OCI-LY1 (cell line): Measurements from ENCODE around the gene SPTY2D1.
"Not testable (repeated sequence)": the region's sequence is repeated elsewhere in the genome, so short reads cannot be mapped to it uniquely, and the experiment has no call there.

ENCODE experiments used
- H2AFZ ChIP-seq: fragments of 200-600 bp; sonication (generic), shearing (Covaris generic); 2 replicates; pipeline ENCODE4 v1.6.0; 2014; ENCODE audit warnings: antibody characterized with exemption, mild to moderate bottlenecking, low read length
- H3F3A ChIP-seq: fragments of 200-600 bp; sonication (generic), shearing (Covaris generic); 2 replicates; pipeline ENCODE4 v1.6.0; 2014; ENCODE audit warnings: mild to moderate bottlenecking, antibody characterized with exemption, low read length, moderate library complexity; ENCODE audit not compliant: insufficient read depth
- H3K27ac ChIP-seq: fragments of 200-600 bp; sonication (generic); 2 replicates; pipeline ENCODE4 v1.5.1; 2014; ENCODE audit warnings: low read length, mixed run types, mild to moderate bottlenecking, low read depth; ENCODE audit not compliant: poor library complexity, severe bottlenecking
- H3K27me3 ChIP-seq: fragments of 200-600 bp; sonication (generic); 2 replicates; pipeline ENCODE4 v1.6.0; 2014; ENCODE audit warnings: antibody characterized with exemption, mild to moderate bottlenecking, low read length, moderate library complexity; ENCODE audit not compliant: insufficient read depth
- H3K36me3 ChIP-seq: fragments of 200-600 bp; sonication (generic); 2 replicates; pipeline ENCODE4 v1.6.1; 2014; ENCODE audit warnings: mild to moderate bottlenecking, antibody characterized with exemption, low read length, moderate library complexity, mixed read lengths; ENCODE audit not compliant: insufficient read depth
- H3K4me1 ChIP-seq: fragments of 200-600 bp; sonication (generic); 2 replicates; pipeline ENCODE4 v1.5.1; 2014; ENCODE audit warnings: mild to moderate bottlenecking, low read length, moderate library complexity; ENCODE audit not compliant: insufficient read depth, severe bottlenecking
- H3K4me2 ChIP-seq: fragments of 200-600 bp; sonication (generic), shearing (Covaris generic); 2 replicates; pipeline ENCODE4 v1.6.1; 2014; ENCODE audit warnings: low read length
- H3K4me3 ChIP-seq: fragments of 200-600 bp; sonication (generic); 2 replicates; pipeline ENCODE4 v1.5.1; 2014; ENCODE audit warnings: low read length, low read depth, mild to moderate bottlenecking, mixed read lengths; ENCODE audit not compliant: poor library complexity, severe bottlenecking
- H3K79me2 ChIP-seq: fragments of 200-600 bp; shearing (Covaris generic); 2 replicates; pipeline ENCODE4 v1.6.1; 2016; ENCODE audit warnings: mixed run types, low read length, mixed read lengths; ENCODE audit not compliant: insufficient read depth
- H3K9ac ChIP-seq: fragments of 200-600 bp; sonication (generic), shearing (Covaris generic); 2 replicates; pipeline ENCODE4 v1.6.1; 2014; ENCODE audit warnings: mild to moderate bottlenecking, low read length, mixed read lengths
- H3K9me2 ChIP-seq: fragments of 200-600 bp; sonication (generic), shearing (Covaris generic); 2 replicates; pipeline ENCODE4 v1.6.1; 2014; ENCODE audit warnings: low read depth, mild to moderate bottlenecking, low read length, mixed read lengths
- H3K9me3 ChIP-seq: fragments of 200-600 bp; shearing (Covaris generic); 2 replicates; pipeline ENCODE4 v1.6.1; 2014; ENCODE audit warnings: low read length, mixed read lengths
- H4K20me1 ChIP-seq: fragments of 200-600 bp; sonication (generic), shearing (Covaris generic); 2 replicates; pipeline ENCODE4 v1.6.0; 2016; ENCODE audit warnings: mild to moderate bottlenecking, low read length; ENCODE audit not compliant: insufficient read depth
- CTCF ChIP-seq: fragments of 200-600 bp; sonication (generic), shearing (Covaris generic); IDR thresholded peaks from 2 replicates; pipeline ENCODE4 v1.5.1; 2017; ENCODE audit warnings: mild to moderate bottlenecking, antibody characterized with exemption, low read length, moderate library complexity, mixed read lengths
- EZH2 ChIP-seq: fragments of 200-600 bp; sonication (generic), shearing (Covaris generic); IDR thresholded peaks from 2 replicates; pipeline ENCODE4 v1.8.0; 2017; ENCODE audit warnings: borderline replicate concordance, mixed run types, mild to moderate bottlenecking, antibody characterized with exemption, low read length, moderate library complexity, mixed read lengths

SPTY2D1 gene

GRCh38 chr11:18600915-18601569 is 33.1 kb downstream of the SPTY2D1 start:
- H3K9me2 ChIP-seq, result no peaks in the 10 kb centered on the region
- H3F3A ChIP-seq, result no peaks in the 10 kb centered on the region
- no peak overlapping the region for H3K9ac ChIP-seq
- no peak overlapping the region for H3K27ac ChIP-seq
- no peaks in the 10 kb centered on the region; the same call in 1 of the 2 replicates for H3K36me3 ChIP-seq
- H3K9me3 ChIP-seq, result no peaks in the 10 kb centered on the region
- no peaks in the 10 kb centered on the region for H3K4me1 ChIP-seq
- H2AFZ ChIP-seq, result no peak overlapping the region
- H3K79me2 ChIP-seq, result no peaks in the 10 kb centered on the region
- no peaks in the 10 kb centered on the region for H3K27me3 ChIP-seq
- no peak for TF ChIP-seq CTCF
- TF ChIP-seq EZH2, result no peak
- no peak overlapping the region for H3K4me3 ChIP-seq
- H4K20me1 ChIP-seq, result no peaks in the 10 kb centered on the region
- H3K4me2 ChIP-seq, result no peak overlapping the region

DNA sequence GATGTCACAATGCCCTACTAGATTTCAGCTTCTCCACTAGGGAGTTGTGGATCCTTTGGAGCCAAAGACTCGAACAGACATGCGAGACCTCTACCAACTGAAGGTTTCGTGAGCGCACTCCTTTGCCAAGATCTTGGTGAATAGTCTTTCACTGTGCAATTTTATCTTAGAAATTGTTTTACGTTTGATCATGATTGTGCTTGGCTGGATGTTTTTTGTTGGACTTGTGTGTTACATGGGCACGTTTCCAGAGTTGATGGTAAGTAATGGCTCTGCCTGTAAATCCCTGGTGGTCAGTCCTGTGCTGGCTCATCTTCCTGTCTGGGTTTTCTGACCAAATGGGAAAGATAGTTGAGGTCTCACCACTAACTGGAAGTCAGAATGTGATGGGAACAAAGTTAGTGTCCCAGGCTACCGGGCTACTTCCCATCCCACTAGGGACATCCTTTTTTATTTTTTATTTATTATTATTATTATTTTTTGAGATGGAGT is 34.4 kb downstream of the SPTY2D1 start, which contains the start of gene MISFA:
Gene MISFA (plus strand): TSS at position 51 of the 492 bp plus-strand sequence. CDS start 140 bp downstream, at position 191.
- H3K4me2 ChIP-seq, result no peak within 1 kb of the TSS
- no peak within 1 kb of the TSS for H3K27ac ChIP-seq
- TF ChIP-seq CTCF, result no peak
- TF ChIP-seq EZH2, result no peak
- H3K9ac ChIP-seq, result no peak within 1 kb of the TSS
- no peaks in the 10 kb centered on the region; the same call in 1 of the 2 replicates for H3K36me3 ChIP-seq
- H3K9me2 ChIP-seq, result no peaks in the 10 kb centered on the region
- H3K4me3 ChIP-seq, result no peak within 1 kb of the TSS
- H3K79me2 ChIP-seq, result no peaks in the 10 kb centered on the region
- no peaks in the 10 kb centered on the region for H3F3A ChIP-seq
- no peaks in the 10 kb centered on the region for H3K27me3 ChIP-seq
- no peak within 1 kb of the TSS for H2AFZ ChIP-seq
- no peaks in the 10 kb centered on the region for H3K9me3 ChIP-seq
- no peaks in the 10 kb centered on the region for H4K20me1 ChIP-seq
- H3K4me1 ChIP-seq, result no peaks in the 10 kb centered on the region

- no peaks in the 10 kb centered on the region for H3K27me3 ChIP-seq
- no peak overlapping the region for H3K9ac ChIP-seq
- H3K79me2 ChIP-seq, result no peaks in the 10 kb centered on the region
- no peaks in the 10 kb centered on the region for H3K9me3 ChIP-seq
- TF ChIP-seq EZH2 (no peak), CTCF (no peak)
- H3K27ac ChIP-seq, result no peak overlapping the region
- no peak overlapping the region for H2AFZ ChIP-seq
- no peaks in the 10 kb centered on the region for H4K20me1 ChIP-seq
- H3K4me2 ChIP-seq, result no peak overlapping the region
- no peaks in the 10 kb centered on the region for H3F3A ChIP-seq
- H3K9me2 ChIP-seq, result no peaks in the 10 kb centered on the region
- no peak overlapping the region for H3K4me3 ChIP-seq
- no peaks in the 10 kb centered on the region for H3K4me1 ChIP-seq
- H3K36me3 ChIP-seq, result no peaks in the 10 kb centered on the region; the same call in 1 of the 2 replicates
Observed at GRCh38 chr11:18594999-18595749, 39.0 kb downstream of the SPTY2D1 start.

GRCh38 chr11:18594088-18594487 is 40.1 kb downstream of the SPTY2D1 start:
- not testable (repeated sequence) for H3K4me1 ChIP-seq, H3K9ac ChIP-seq, H3F3A ChIP-seq, H3K4me2 ChIP-seq, H3K27ac ChIP-seq, H4K20me1 ChIP-seq, H3K27me3 ChIP-seq, H3K36me3 ChIP-seq, H3K9me2 ChIP-seq, H3K9me3 ChIP-seq, H3K79me2 ChIP-seq, H2AFZ ChIP-seq, H3K4me3 ChIP-seq
